Measurements from ENCODE around the gene ZNF446.
"Not testable (repeated sequence)": the region's sequence is repeated elsewhere in the genome, so short reads cannot be mapped to it uniquely, and the experiment has no call there.

The ZNF446 gene

DNA sequence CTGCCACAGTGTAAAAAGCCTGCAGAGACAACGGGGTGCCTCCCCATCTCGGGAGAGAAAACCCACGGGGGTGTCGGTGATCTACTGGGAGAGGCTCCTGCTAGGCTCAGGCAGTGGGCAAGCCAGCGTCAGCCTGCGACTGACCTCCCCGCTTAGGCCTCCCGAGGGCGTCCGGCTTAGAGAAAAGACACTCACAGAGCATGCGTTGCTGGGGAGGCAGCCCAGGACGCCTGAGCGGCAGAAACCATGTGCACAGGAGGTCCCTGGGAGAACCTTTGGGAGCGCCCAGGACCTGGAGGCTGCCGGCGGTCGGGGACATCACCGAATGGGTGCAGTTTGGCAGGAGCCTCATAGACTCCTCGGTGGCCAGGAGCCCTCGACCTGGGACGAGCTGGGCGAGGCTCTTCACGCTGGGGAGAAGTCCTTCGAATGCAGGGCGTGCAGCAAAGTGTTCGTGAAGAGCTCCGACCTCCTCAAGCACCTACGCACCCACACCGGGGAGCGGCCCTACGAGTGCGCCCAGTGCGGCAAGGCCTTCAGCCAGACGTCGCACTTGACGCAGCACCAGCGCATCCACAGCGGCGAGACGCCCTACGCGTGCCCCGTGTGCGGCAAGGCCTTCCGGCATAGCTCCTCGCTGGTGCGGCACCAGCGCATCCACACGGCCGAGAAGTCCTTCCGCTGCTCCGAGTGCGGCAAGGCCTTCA lies 5.2 kb upstream of the ZNF446 start:
- not testable (repeated sequence) for DNase-seq

DNA sequence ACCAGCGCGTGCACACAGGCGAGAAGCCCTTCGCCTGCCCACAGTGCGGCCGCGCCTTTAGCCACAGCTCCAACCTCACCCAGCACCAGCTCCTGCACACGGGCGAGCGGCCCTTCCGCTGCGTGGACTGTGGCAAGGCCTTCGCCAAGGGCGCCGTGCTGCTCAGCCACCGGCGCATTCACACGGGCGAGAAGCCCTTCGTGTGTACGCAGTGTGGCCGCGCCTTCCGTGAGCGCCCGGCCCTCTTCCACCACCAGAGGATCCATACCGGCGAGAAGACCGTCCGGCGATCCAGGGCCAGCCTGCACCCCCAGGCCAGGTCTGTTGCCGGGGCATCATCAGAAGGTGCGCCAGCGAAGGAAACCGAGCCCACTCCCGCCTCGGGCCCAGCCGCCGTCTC lies 4.4 kb upstream of the ZNF446 start:
- no peak for DNase-seq

DNA sequence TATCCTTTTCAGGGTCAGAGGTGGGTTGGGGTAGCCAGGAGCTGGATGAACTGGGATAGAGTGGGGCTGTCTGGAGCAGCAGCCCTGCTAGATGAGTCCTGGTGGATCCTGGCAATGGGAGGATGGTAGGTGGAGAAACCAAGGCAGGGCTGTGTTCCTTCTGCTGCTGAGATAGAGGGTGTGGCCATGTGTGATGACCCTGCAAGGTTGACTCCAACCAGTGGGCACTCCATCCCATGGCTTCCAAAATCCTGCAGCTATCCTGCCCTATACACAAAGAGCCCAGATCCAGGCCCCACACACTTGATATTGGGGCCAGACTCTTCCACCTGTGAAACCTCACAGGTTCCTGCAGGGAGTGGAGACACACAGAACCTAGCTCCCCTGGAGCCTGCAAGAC lies 2.4 kb upstream of the ZNF446 start:
- no peak for DNase-seq

DNA sequence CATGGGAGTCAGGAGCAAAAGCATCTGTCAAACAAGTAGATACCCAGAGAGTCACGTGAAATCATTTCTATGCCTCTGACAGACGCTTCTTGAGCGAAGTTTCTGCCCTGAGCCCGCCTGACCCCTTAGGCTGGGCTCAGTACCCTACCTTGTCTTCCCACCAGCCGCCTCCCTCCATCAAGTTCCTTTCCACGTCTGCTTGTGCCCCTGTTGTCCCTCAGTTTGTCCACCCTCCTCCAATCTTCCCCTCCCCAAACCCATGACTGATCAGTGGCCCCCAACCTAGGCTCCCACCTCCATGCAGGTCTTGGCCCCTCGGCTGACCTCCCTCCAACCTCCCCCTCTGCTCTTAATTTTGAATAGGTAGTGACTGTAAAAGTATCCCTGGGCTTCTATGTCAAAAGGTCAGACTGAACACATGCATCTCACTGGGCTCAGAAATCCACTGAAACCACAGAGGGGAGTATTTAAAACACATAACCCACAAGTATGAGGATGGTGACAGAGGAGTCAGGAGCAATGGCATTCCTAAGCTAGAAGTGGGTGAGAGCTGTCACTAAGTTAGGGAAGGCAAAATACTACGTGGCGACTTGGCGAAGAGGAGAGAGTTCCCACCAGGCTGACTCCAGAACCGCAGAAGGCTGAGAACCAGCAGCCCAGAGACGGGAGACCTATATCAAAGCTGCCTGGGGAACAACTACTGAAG lies 1.7 kb upstream of the ZNF446 start:
- DNase-seq = no peak

DNA sequence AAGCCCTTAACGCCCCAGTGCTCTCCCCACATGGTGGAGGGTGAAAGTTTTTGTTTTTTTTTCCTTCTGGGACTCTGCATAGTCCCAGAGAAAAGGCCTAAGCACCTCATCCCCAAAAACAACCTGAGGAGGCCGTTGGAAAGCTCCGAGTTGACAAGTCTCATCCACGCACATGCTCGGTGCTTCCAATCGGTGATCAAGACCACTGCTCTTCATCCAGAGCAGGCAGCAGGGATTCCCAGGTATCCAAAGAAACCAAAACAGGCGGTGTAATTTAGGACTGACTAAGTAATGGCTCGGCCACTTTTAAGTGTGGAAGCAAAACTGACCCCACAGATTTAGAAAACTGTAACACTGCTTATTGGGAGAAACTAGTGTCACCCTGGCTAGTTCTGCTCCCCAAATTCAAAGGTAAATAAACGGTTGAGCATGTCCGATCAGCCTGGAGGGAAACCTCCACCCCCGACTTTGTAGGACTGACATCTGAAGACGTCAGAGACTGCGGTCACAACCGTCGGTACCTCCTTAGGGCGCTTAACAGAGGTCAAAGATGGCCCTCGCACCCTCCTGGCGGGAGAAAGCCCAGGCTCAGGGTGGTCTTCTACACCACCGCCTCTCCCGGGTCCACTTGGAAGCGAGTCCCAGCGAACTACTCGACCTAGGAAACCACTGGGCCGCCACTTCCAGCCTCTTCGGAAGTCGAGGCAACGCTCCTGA lies 997 bp upstream of the ZNF446 start:
- DNase-seq = no peak

DNA sequence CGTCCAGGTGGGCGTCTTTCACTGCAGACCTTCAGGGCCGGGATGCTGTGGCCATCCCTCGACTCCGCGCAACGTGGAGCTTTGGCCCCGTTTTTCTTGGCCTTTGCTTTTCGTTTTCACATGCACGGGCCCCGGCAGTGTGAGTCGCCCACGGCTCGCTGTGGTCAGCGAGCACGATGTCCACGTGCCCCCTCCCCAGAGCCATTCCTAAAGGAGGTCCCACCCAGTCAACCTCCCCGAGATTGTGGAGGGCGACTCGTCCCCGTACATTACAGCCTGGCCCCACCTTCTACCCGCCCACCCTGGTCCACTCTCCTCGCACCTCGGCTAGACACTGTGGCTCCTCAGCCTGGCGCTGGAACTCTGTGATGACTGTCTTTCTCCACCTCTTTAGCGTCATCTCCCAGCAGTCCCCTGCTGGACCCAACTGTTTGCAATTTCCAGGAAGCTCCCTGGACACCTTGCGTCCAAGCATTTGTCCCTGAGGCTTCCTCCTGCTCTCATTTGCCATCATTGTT lies 405 bp downstream of the ZNF446 start:
- DNase-seq = no peak

DNA sequence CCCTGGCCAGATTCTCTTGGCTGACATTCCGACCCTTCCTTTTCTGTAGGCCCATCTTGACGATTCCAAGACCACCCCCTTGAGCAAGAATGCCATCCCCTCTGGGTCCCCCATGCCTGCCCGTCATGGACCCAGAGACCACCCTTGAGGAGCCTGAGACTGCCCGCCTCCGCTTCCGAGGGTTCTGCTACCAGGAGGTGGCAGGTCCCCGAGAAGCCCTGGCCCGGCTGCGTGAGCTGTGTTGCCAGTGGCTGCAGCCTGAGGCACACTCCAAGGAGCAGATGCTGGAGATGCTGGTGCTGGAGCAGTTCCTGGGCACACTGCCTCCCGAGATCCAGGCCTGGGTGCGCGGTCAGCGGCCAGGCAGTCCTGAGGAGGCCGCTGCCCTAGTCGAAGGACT lies 978 bp downstream of the ZNF446 start:
- DNase-seq = no peak

DNA sequence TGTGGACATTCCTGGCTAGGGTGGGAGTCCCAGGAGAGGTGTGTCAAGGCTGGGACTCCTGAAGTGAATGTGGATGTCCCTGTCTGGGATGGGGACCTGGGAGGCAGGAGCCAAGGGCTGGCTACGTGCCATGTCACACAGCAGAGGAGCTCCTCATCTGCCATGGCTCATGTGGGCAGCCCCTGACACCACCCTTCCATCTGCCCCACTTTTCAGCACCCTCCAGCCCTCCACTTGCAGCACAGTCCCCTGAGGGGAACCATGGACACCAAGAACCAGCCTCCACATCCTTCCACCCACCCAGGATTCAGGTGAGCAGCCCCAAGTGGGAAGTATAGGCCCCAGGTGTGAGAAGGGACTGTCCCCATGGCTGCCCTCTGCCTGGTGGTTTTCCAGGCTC lies 1.7 kb downstream of the ZNF446 start:
- no peak for DNase-seq

DNA sequence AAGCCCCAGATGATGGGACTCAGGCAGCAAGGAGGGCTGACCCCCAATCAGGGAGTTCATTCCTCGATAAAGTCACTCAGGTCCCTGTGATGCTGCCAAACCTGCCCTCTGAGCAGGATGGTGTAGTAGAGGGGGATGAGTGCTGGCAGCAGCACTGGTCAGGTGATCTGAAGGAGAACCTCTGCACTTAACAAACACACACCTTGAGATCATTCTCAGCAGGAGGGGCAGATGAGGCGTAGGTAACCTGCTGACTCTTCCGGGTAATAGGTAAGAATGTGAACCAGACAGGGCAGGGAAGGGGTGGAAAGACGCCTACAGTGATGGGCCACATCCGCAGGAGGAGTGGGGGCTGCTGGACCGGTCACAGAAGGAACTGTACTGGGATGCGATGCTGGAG lies 3.2 kb downstream of the ZNF446 start:
- no peak for DNase-seq

DNA sequence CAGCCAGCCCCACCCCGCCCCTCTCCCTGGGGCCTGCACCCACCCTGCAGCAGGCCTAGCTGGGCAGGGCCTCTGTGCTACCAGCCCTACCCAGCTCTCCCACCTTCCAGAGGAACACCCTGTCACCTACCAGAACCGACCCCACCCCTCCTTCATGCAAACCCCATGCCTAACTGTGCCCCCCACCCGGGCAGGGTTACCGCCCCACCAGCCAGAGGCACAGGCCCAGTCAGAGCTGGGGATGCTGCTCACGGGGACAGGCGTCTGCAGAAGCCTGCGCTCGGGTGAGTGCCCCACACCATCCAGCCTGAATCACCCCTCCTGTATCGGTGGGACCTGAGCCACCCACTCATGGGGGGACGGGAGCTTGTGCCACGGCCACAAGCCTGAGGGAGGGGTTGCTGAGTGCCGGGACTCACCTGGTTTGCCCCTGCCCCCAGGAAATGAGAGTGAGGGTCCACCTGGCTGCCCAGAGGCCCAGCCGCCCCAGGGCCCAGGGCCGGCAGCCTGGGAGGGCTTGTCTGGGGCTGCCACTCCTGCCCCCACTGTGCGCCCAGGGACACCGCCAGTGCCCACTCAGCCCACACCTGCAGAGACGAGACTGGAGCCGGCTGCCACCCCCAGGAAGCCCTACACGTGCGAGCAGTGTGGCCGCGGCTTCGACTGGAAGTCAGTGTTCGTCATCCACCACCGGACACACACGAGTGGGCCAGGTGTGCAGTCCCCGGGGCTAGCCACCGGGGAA lies 3.8 kb downstream of the ZNF446 start:
- DNase-seq = no peak

DNA sequence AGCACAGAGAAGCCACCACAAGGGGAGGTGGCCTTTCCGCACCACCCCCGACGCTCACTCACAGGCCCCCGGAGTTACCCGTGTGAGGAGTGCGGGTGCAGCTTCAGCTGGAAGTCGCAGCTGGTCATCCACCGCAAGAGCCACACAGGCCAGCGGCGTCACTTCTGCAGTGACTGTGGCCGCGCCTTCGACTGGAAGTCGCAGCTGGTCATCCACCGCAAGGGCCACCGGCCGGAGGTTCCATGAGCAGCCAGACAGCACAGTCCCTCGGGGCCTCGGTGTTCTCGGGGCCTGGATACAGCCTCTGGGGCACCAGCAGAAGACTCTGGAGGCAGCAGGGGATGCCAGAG lies 4.3 kb downstream of the ZNF446 start:
- no peak for DNase-seq

DNA sequence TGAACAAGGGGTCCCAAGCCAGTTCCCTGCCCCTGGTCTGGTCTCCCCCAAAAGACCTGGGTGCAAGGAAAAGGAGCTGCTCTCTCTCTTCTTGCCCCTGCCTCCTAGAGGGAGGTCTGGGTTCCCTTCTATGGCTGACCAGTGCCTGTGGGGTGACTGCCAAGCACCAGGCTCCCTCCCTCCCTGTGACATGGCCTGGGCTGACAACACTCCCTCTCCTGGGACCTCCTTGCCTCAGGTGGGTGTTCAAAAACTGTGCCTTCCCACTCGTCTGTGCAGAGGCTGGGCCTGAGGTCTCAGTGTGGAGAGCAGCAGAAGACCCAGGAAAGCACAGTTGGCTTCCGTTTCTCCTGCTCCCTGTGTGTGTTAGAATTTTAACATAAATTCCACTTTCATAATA lies 4.7 kb downstream of the ZNF446 start:
- DNase-seq = no peak

DNA sequence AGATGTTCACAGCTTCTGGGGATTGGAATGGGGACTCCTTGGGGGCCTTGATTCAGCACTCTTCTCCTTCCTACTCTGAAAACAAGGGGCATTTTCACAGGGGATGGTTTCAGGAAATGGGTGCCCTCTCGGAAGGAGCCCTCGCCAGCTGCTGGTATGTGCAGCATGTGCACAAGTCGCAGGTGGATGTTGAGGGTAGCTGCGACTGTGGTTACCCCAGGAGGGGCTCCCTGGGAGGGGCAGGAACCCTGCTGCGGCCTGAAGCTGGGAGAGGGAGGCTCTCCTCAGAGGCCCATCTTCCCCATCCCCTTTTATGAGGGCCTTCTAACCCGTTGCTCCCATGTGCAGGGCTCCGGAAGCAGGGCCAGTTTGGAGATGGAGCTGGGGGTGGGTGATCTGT lies 6.2 kb downstream of the ZNF446 start:
- DNase-seq = no peak

DNA sequence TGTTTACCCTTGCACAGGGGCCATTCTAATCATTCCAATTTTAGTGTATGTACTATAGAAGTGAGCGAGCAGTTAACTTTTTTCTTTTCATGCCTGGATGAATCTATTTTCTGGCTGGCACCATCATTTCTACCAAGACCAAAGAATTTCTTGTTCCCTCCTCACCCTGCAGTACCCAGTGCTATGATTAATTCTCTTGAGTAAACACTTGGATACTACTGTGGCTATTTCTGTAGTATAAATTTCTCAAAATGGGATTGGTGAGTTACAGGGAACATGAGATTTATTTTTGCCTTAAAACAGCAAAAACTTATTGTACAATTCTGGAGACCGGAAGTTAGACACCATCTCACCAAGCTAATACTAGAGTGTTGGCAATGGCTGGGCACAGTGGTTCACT lies 7.6 kb downstream of the ZNF446 start:
- DNase-seq = no peak

DNA sequence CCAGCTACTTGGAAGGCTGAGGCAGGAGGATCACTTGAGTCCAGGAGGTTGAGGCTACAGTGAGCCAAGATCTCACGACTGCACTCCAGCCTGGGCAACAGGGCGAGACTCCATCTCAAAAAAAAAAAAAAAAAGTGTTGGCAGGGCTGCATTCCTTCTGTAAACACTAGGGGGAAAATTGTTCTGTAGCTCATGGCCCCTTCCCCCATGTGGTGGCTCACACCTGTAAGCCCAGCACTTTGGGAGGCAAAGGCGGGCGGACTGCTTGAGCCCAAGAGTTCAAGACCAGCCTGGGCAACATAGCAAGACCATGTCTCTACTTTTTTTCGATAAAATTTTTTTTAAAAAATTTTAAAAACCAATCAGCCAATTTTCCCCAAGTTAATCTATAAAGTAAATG lies 8.2 kb downstream of the ZNF446 start:
- not testable (repeated sequence) for DNase-seq

DNA sequence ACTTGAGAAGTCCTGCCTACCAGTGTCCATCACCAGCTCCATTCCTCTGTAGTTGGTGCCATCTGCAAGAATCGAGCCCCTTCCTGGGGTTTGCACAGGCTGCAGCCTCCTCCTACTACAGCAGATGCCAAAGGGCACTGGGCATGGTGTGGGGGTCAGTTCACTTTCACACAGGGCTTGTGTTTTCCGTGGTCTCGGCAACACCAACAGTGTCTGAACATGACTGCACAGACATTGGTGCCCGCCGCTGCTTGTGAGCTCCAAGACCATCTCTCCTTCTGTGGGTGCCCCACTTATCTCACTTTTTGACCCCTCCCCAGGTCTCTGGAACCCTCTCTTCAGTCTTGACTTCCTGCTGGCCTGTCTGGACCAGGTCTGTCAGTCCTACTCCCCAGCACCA lies 15.2 kb downstream of the ZNF446 start:
- DNase-seq = no peak

DNA sequence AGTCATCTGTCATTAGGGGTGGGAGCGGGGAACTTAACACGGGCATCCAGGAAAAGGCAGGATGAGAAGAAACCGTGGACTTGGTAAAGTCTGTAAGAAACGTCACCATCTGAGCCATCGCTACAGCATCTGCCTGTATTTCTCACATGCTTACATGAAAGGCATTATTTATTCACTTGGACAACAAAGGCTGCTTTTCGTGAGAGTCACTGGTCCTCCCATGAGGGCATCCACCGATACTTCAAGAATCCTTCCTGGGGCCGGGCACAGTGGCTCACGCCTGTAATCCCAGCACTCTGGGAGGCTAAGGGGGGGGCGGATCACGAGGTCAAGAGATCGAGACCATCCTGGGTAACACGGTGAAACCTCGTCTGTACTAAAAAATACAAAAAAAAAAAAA lies 16.1 kb downstream of the ZNF446 start:
- DNase-seq = no peak

DNA sequence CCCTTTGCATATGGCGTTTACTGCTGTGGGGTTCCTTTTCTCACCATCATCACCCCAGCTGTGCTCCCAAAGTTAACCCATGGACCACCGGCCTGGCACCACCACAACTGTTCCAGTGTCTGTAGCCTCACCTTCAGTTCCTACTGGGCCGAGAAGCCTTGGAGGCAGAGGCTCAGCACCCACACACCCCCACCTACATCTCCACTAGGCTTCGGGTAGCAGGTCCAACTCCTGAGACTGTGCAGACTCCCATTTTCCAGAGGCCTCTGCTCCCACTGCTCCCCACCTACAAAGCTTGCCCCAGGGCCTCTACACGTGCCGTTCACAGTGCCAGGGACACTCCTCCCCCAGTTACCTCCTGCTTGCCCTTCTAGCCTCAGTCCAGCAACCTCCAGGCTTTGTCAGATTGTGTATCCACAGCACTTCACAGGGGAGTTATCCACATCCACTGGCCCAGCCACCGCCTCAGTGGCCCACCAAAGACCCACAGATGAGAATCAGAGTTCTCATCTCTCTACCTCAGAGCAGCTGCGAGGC lies 21.6 kb downstream of the ZNF446 start:
- no peak for DNase-seq

DNA sequence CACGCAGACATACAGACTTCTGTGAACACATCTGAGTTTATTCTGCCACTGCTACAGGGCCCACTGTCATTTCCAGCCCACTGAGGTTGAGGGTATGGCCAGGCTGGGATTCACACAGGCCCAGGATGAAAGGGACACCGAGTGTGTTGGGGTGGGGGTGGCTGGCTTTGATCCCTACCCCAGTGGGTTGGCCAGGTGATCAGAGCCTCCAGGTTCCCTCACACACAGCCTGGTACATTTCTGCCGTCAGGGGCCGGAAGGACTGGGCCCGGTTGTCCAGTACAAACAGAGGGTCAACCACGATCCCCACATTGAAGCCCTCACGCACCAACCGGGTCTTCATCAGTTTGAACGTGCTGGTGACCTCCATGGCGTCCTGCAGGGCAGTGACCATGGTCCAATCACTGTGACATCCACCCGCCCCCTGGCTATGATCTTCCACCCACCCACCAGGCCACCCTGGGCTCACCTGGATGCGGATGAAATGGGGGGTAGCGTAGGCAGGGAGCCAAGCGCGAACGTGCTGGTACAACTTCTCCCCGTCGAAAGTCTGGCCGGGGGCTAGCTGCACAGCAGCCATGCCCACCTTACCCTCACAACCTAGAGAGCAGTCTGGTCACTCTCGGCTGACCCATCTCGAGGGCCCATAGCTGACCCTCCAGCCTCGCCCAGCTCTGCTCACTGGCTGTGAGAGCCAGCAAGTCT lies 22.3 kb downstream of the ZNF446 start:
- no peak for DNase-seq

DNA sequence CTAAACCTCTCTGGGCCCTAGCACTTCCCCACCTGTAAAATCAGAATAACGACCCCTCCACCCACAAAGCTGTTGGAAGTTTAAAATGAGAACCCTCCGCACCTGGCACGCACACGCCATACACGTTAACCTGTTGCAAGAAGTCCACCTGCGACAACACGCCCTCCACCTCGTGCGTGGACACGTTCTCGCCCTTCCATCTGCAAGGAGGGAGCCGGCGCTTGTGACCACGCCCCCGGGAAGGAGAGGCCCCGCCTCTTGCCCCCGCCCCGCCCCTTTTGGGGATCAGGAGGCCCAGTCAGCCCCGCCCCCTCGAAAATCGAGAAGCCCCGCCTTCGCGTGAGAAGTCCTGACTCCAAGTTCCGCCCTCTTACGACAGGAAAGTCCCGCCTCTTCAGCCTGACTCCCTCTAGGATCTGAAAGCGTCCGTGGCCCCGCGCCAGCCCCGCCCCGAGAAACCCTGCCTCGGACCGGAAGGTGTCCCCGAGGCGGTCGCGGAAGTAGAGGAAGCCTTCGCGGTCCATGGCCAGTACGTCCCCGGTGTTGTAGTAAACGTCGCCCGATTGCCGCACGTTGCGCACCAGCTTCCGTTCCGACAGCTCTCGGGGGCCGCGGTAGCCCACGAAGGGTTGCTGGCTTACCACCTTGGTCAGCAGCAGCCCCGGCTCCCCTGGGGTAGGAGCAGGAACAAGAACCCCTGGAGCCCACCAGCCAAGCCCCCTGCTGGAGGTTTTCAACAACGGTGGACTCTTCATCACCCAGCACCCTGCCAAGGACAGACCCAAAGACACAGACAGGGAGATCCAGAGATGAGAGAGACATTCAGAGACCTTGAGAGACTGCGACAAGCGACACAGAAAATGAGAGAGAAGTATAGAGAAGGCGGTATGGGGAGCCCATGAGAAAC lies 23.1 kb downstream of the ZNF446 start:
- DNase-seq = peak; percentile 99

DNA sequence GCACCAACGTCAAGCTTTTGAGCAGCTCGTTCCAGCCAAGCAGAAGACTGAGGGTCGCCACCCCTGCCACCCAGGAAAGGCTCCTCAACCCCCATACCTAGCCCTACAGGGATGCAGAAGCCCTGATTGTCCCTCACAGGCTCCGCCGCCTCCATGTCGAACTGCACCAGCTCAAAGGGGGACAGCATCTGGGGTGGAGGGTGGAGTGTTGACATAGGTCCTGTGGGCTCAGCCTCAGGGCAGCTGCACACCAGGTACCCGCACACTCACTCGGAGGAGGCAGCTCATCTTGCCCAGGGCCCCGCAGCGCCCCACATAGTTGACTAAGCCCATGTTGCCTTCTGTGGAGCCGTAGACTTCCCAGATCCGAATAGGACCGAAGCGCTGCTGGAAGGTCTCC lies 24.1 kb downstream of the ZNF446 start:
- DNase-seq = no peak

Measured in activated CD8-positive, alpha-beta memory T cell treated with anti-CD3 and anti-CD28 coated beads for 24 hours (primary cell).